Smooth muscle cell (in vitro differentiated cells): ENCODE results near the gene PRSS36. TPM values are rescaled to one million over a fixed set of nuclear protein-coding genes. Genes with fewer than 3 reads are reported as not detected.

Experiments
- DNase-seq: peaks from one replicate; lab custom pipeline; 2025; ENCODE audit not compliant: unreplicated experiment; lab: John Stamatoyannopoulos, UW
- H2AFZ ChIP-seq: fragments of 200-600 bp; sonication (generic); 2 replicates; pipeline ENCODE4 v1.6.0; 2016; ENCODE audit warnings: antibody characterized with exemption, low read depth, mild to moderate bottlenecking
- H3F3A ChIP-seq: fragments of 200-600 bp; sonication (generic); 2 replicates; pipeline ENCODE4 v1.6.0; 2017; ENCODE audit warnings: antibody characterized with exemption, low read depth
- H3K27ac ChIP-seq: fragments of 200-600 bp; sonication (generic); 2 replicates; pipeline ENCODE4 v1.5.1; 2016; ENCODE audit warnings: low read depth, mild to moderate bottlenecking
- H3K27me3 ChIP-seq: fragments of 200-600 bp; sonication (generic); 2 replicates; pipeline ENCODE4 v1.6.1; 2016; ENCODE audit warnings: low read depth, mild to moderate bottlenecking
- H3K36me3 ChIP-seq: fragments of 200-600 bp; sonication (generic); 2 replicates; pipeline ENCODE4 v1.5.1; 2016; ENCODE audit warnings: low read depth
- H3K4me1 ChIP-seq: fragments of 200-600 bp; sonication (generic); 2 replicates; pipeline ENCODE4 v1.5.1; 2016; ENCODE audit warnings: low read depth
- H3K4me2 ChIP-seq: fragments of 200-600 bp; sonication (generic); 2 replicates; pipeline ENCODE4 v1.6.0; 2016; ENCODE audit warnings: mild to moderate bottlenecking
- H3K4me3 ChIP-seq: fragments of 200-600 bp; sonication (generic); 2 replicates; pipeline ENCODE4 v1.5.1; 2016; ENCODE audit warnings: mild to moderate bottlenecking
- H3K79me2 ChIP-seq: fragments of 200-600 bp; sonication (generic); 2 replicates; pipeline ENCODE4 v1.6.0; 2016; ENCODE audit warnings: low read depth, mild to moderate bottlenecking
- H3K9ac ChIP-seq: fragments of 200-600 bp; sonication (generic); 2 replicates; pipeline ENCODE4 v1.6.0; 2016; ENCODE audit warnings: low read depth
- H3K9me3 ChIP-seq: fragments of 200-600 bp; sonication (generic); replicated peaks from 2 replicates; pipeline ENCODE4 v1.5.1; 2016; ENCODE audit warnings: low read depth
- H4K20me1 ChIP-seq: fragments of 200-600 bp; sonication (generic); 2 replicates; pipeline ENCODE4 v1.6.0; 2016; ENCODE audit warnings: low read depth
- CTCF ChIP-seq: fragments of 200-600 bp; sonication (generic); IDR thresholded peaks from 2 replicates; pipeline ENCODE4 v1.5.1; 2017; ENCODE audit warnings: borderline replicate concordance, mild to moderate bottlenecking, antibody characterized with exemption; ENCODE audit not compliant: insufficient read depth, poor library complexity, severe bottlenecking
- WGBS: methylation state at CpG from one replicate; pipeline ENCODE4 v1.1.7; 2016; ENCODE audit warnings: low lambda C conversion rate; 5-methylcytosine and 5-hydroxymethylcytosine counted together
- polyA plus RNA-seq: library from polyadenylated mRNA; unstranded; fragments of >200 nt; fragmentation: Nextera tagmentation; extraction: Ambion mirVana; gene quantifications from 2 replicates; pipeline ENCODE4 v1.2.1, GENCODE V29; 2016
- total RNA-seq: library from RNA; depleted of rRNA; stranded (reverse); fragments of >200 nt; gene quantifications from 2 replicates; pipeline ENCODE4 v1.2.3, GENCODE V29; 2014

PRSS36 gene
- total and polyA plus RNA-seq, 2 experiments from 2014 or later, result 0.31 to 1.6 TPM

- Histone ChIP-seq H3K9ac (no peak overlapping the region), H3K9me3 (no peaks in the 10 kb centered on the region), H3K4me2 (no peak overlapping the region), H3K4me1 (peaks cover 9% of the 10 kb centered on the region), H3K79me2 (no peaks in the 10 kb centered on the region), H3K36me3 (no peaks in the 10 kb centered on the region), H4K20me1 (no peaks in the 10 kb centered on the region), H3K4me3 (no peak overlapping the region), H3K27me3 (peaks cover 23% of the 10 kb centered on the region), H2AFZ (no peak overlapping the region), H3F3A (no peaks in the 10 kb centered on the region), H3K27ac (no peak overlapping the region)
- TF ChIP-seq CTCF, result no peak
- 97% methylated on average over 8 of the region's 8 CpGs for WGBS
- no peak for DNase-seq
Measured at GRCh38 chr16:31143694-31144148, 6.1 kb downstream of the PRSS36 start.

DNA sequence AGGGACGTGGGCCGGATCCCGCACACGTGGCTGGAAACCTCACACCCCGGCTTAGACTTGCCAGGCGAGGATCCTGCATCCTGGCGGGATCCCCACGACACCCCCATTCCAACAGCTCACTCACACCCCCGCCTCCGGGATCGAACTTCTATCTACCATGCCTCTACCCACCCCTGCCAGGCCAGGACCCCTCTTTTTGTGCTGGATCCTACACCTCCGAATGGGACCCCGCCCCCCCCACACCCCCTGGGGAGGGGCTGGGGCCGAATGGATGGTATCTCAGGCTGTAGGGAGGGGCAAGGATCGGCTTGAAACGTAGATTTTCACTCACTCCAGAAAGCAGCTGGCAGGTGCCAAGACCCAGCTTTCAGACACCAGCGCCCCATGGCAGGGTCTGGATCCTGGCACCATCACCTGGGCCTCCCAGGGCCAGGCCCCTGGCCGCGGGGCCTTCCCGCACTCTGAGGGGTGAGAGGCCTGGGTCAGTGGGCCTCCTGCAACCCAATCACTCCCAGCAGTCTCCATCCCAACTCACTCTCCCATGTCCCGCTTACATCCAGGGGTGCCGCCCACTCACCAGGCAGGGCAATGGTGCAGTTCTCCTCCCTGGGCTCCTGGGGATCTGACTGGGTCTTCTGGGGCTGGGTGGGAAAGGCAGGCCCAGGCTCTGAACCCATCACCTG is 6.7 kb downstream of the PRSS36 start:
- no peak for TF ChIP-seq CTCF
- no peaks in the 10 kb centered on the region for H3F3A ChIP-seq
- peaks cover 9% of the 10 kb centered on the region for H3K4me1 ChIP-seq
- H3K36me3 ChIP-seq, result no peaks in the 10 kb centered on the region
- peaks cover 18% of the 10 kb centered on the region for H3K27me3 ChIP-seq
- WGBS, result 89% methylated on average over 18 of the region's 22 CpGs
- H3K4me3 ChIP-seq, result peak overlapping the region; percentile 53
- H3K4me2 ChIP-seq, result peak overlapping the region; percentile 89
- no peak for DNase-seq
- H2AFZ ChIP-seq, result peak overlapping the region; percentile 95
- H4K20me1 ChIP-seq, result no peaks in the 10 kb centered on the region
- H3K27ac ChIP-seq, result no peak overlapping the region
- no peaks in the 10 kb centered on the region for H3K9me3 ChIP-seq
- H3K9ac ChIP-seq, result no peak overlapping the region
- H3K79me2 ChIP-seq, result no peaks in the 10 kb centered on the region

GRCh38 chr16:31142109-31143010 is 7.5 kb downstream of the PRSS36 start:
- Histone ChIP-seq H3K27ac (peak overlapping the region; percentile 64), H3K4me1 (peaks cover 9% of the 10 kb centered on the region), H3K4me3 (peak overlapping the region; percentile 53), H3K27me3 (peaks cover 10% of the 10 kb centered on the region), H2AFZ (peak overlapping the region; percentile 95), H3K79me2 (no peaks in the 10 kb centered on the region), H3K36me3 (no peaks in the 10 kb centered on the region), H4K20me1 (no peaks in the 10 kb centered on the region), H3K4me2 (peak overlapping the region; percentile 89), H3F3A (no peaks in the 10 kb centered on the region), H3K9me3 (no peaks in the 10 kb centered on the region), H3K9ac (peak overlapping the region; percentile 1)
- peak; percentile 98 for TF ChIP-seq CTCF
- 13% methylated on average over 48 of the region's 89 CpGs for WGBS
- DNase-seq, result peak; percentile 99
